HG03558 (cell line): ENCODE measurements around the gene OR5W2.
"Not testable (repeated sequence)": the region's sequence is repeated elsewhere in the genome, so short reads cannot be mapped to it uniquely, and the experiment has no call there.

ENCODE experiments used
- ATAC-seq: cut with Tn5 transposase; IDR thresholded peaks from one replicate; pipeline ENCODE4 v1.9.1; 2021; ENCODE audit warnings: moderate number of reproducible peaks; ENCODE audit not compliant: unreplicated experiment; ENCODE audit errors: extremely low read depth

The OR5W2 gene

DNA sequence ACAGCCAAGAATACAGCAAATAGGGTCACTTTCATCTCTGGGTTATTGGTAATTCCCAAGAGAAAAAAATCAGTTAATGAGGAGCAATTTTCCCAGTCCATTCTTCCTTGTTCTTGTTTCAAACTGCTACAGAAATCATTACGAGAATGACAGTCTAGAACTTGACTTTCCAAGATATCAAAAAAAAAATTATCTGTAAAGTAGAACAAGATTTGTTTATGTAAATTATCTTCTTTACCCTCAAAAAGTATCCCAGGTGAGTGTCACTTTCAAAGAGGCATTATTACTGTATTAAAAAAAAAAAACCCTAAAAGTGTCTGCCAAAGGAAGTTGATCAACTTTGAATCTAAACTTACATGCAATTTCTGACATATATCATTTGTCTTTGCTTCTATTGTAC lies at the start of gene OR5W2:
TSS of gene OR5W2 (minus strand) at position 101 of the 400 bp plus-strand sequence. CDS start at position 101, 0 bp downstream.
- ATAC-seq: no peak

DNA sequence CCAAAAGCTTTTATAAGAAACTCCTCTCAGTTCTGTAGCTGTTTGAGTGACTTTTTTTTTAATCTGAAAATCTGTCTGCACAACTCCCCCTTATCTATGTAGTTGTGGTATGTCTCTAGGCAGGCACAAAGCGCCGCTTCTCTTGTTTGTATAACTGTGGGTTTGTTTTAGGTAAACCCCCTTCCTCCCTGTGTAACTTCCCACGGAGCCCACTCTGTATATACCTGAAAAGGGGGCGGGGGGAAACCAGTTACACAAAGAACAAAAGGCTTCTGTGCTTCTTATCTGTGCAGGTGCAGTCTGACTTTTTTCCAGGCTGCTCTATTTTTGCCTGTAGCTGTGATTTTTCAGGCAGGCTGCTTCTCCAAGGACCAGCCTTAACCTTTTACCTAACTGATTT lies 42.1 kb upstream of the OR5W2 start:
- no peak for ATAC-seq

DNA sequence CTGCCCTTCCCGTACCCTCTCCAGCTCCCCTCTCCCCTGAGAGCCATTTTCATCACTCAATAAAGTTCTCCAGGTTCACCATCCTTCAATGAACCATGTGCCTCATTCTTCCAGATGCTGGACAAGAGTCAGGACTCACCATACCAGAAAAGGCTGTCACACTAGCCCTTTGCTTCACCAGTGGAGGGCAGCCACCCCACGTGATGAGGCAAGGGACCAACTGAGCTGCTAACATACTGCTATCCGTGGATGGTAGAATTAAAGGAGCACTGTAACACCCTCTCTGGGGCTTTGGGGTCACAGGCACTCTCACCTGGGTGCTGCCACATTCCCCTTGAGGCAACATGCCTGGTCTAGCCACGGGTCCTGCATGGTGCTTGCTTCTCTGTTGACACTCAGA lies 34.9 kb upstream of the OR5W2 start:
- ATAC-seq: no peak

DNA sequence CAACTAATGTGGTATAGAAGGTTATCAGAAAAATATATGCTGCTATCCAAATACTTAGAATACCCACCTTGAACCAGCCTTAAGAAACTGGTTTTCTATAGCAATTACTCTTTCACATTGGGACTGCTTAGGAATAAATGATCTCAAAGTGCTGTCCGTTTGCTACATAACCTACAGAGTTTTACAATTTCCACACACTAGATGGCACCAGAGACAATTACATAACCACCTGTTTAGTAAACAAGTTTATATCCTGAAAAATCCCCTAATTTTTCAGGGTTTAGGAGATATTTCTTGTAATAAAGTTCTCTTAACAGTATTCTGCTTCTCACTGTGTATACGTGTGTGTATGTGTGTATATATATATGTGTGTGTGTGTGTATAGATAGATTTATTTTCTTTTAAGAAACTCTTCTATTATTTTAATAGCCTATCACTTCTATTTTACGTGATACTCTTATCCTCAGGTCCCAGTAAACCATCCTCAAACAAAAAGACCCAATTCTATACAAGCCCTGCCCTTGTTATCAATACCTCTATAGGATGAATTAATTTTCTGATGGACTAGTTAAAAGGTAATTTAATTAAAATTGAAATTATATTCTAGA lies 28.5 kb upstream of the OR5W2 start:
- no peak for ATAC-seq

DNA sequence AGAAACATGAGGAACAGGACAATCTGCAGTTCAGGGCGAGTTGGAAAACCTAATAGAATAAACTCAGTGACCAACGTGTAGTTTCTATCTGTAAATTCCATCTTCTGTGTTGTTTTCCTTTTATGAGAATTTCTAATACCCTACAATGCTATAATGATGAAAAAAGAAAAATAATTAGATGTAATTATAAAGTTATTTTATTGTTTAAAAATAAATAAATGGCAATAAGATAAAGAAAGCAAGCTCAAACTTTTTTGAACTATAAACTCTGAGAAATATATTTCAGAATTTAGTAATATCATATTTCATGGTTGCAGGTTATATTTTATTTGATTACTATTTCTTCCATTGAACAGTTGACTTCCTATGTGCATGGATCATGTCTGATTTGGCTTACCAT lies 21.9 kb upstream of the OR5W2 start, which contains the start of gene OR5I1:
TSS of gene OR5I1 (minus strand) at position 101 of the 400 bp plus-strand sequence. CDS start at position 101, 0 bp downstream.
- no peak for ATAC-seq

DNA sequence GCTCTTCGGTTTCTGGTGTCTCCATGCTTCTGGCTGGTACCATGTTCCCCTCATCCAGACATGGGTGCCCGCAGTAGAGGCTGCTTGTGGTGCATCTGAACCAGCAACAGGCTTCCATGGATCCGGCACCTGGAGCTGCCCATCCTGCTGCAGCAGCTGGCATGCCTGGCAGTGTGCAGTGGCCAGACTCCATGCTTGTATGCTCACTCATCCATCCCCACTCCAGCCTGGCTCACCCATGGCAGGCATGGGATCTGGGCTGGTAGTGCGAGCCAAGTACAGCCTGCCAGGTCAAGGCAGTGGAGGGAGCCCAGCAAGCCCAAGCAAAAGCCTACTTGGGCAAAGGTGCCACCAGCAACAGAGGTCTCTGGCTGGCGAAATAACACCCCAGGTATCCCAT lies 6.2 kb upstream of the OR5W2 start:
- no peak for ATAC-seq

DNA sequence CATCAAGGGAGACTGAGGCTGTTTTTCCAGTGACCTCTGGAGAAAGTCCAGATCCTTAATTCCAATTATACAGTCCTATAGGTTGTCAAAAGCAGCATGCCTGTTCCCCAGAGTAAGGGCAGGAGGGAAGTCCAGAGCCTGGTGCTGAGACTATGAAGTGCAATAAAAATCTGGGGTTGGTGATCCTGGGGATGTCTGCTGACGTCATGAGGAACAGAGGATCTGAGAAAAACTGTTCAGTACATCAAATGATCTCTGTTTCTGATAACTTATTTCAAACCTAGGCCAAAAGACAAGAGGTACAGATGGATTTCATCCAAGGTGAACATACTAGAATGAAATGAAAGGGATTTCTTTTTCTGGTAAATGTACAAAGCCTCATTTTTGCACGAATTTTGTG lies 12.1 kb downstream of the OR5W2 start:
- ATAC-seq: no peak

DNA sequence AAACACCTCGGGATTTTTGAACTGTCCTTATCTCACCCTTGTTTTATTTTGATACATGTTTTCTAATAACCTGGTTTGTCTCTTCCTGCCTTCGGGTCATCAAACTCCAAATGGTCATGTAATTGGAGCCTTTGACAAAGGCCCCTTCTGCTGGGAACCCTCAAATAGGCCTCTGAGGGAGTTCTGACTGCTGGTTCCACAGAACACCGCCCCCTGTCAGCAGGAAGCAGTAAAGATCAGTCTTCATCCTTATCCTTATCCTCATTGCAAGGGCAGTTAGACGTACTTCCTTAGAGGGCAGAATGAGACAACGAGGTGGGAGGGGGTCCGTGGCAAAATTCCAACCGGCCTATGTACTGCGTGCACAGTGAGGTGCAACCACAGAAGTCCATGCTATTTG lies 19.2 kb downstream of the OR5W2 start:
- ATAC-seq: no peak

DNA sequence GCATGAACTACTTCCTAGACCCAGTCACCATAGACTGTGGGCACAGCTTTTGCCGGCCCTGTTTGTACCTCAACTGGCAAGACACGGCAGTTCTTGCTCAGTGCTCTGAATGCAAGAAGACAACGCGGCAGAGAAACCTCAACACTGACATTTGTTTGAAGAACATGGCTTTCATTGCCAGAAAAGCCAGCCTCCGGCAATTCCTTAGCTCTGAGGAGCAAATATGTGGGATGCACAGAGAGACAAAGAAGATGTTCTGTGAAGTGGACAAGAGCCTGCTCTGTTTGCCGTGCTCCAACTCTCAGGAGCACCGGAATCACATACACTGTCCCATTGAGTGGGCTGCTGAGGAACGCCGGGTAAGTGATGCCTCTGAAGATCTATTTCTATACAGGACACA lies 28.9 kb downstream of the OR5W2 start:
- ATAC-seq: not testable (repeated sequence)

DNA sequence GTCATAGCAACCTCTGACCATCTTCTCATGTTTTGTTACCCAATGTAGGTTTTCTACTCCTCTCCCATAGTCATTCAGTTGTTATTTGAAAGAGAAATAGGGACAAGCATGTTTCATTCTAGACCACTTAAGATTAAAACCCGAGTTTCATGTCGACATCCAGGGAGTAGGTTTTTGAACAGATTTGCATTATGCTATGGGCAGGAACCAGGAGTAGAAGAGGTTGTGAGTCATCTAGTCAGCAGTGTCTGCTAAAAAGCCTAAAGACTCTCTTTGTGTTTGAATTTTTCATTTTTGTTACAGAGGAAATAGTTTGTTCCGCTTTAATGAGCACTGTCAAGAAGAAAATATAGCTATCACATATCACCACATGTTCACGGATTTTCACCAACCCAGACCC lies 29.4 kb downstream of the OR5W2 start:
- ATAC-seq: not testable (repeated sequence)

DNA sequence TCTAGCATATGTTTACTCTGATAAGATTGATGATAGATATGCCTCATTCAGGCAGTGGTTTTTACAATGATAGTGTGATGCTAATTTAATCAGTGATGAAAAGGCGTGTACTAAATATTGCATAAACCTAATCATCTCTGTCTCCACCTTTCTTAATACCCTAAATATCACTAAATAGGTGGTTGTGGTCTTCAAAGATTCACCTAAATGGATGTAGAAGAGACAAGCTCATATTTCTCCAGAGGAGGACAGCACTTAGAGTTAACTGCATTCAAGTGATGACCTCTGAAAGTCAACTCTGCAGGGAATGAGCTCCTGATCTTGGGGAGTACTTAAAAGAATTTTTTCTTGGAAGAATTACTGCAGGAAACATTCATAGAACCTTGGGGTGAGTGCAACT lies 31.4 kb downstream of the OR5W2 start, which contains the start of gene TRIM51:
TSS of gene TRIM51 (plus strand) at position 301 of the 400 bp plus-strand sequence. CDS start 2,132 bp downstream, outside the sequence.
- not testable (repeated sequence) for ATAC-seq

DNA sequence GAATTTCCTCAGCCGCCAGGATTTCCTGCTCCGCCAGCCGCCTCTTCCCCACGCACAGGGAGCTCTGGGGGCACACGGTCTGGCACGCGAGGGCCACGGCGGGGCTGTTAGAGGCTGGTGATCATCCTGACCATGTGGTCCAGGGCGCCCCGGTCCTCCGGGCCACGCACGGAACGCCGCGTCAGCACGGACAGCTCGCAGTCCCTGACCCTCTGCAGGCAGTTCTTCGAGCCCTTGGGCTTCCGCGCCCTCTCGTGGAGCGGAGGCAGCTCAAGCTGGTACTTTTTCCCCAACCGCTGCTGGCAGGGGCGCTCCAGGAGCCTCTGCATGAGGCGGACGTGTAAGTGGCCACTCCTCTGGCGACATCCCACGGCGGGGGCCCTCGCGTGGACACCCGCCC lies 41.2 kb downstream of the OR5W2 start:
- ATAC-seq: not testable (repeated sequence)

DNA sequence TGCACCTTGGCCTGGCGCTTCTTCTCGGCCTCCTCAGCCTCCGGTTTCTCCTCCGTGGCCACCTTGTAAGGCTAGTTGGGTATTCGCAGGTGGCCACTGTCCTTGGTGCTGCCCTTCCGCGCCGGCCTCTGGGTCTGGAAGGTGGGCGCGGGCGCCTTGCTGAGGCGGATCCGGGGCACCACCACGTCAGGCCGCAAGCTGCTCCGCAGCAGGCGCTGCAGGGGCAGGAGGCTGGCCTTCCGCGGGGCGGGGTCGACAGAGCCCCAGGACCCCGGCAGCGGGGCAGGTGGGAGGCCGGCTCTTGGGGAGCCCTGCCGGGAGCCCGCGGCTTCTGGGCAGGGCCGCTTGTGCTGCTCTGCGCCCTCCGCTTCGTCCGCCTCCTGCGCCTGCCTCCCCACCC lies 41.7 kb downstream of the OR5W2 start:
- not testable (repeated sequence) for ATAC-seq

DNA sequence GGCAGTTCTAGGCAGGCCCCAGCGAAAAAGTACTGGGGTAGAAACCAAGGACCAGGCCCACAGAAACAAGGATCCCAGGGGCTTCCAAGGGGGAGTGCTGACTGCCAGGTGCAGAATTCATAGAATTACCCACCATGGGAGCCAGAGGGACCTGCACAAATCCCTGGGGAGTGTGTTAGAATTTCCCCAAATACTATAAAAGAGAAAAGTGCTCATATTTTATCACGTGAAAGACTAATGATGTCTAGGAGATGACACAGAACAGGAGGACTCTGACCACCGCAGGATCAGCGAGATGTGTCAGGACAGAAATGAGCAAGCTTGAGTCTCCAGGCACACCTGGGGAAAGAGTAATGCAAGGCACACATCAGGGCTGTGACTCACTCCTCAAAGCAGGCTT lies 47.0 kb downstream of the OR5W2 start:
- ATAC-seq: not testable (repeated sequence)
